ENCODE measurements around the gene MCC.

MCC gene

DNA sequence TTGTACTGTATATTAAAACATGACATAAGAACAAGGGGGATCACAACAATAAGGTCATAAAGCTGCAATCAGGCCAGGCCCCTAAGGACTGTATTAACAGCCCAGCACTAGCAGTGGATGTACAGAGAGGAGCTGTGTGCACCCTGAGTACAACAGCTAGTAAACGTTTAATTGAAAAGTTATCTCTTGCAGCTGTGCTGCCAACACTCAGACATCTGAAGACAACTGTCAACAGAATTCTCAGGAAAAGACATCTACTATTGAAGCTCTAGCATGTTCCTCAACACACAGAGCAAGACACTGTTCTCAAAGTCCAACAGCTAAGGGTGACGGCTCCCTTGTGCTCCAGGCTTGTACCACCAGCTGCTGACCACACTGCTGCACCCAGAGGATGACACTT lies 312.1 kb downstream of the MCC start:
- DNase-seq (ENCODE audit: low spot score) = no peak

DNA sequence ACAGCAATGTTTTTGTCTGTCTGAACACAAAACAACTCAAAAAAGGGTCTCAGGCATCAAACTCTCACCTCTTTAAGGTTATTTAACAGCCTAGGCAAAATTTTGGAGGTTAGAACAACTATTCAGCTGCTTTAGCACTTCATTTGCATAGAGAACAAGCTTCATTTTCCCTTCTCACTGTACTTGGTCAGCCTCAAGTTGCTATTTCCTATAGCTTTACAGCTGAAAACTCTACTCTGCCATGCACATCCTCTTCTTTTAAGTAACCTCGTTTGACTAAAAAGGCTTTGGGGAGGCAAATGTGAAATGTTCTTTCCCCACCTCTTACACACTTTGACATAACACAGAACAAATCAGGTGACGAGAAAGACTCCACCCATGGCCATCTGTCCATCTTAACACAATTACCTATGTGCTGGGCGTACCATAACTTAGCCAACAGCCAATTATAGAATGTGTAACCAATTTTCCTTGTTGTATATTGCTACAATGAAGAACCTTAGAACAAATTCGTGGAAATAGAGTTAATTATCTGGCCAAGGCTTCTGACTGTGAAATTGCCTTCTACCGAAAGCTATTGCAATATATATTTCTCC lies 315.9 kb downstream of the MCC start:
- DNase-seq (ENCODE audit: low spot score) = no peak

DNA sequence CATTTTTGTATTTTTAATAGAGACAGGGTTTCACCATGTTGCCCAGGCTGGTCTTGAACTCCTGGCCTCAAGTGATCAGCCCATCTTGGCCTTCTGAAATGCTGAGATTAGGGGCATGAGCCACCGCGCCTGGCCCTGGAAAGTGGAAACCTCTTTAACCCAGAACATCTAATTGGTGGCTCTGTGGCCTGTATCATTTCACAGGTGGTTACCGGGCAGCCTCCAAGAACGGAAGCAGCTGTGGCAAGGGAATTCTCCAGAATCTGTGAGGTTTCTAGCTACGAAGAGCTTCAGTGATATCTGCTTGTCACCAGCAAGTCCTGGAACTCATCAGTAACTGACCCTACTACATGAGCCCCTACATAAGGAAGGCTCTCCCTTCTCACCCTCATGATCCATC lies 316.7 kb downstream of the MCC start:
- no peak for DNase-seq (ENCODE audit: low spot score)

DNA sequence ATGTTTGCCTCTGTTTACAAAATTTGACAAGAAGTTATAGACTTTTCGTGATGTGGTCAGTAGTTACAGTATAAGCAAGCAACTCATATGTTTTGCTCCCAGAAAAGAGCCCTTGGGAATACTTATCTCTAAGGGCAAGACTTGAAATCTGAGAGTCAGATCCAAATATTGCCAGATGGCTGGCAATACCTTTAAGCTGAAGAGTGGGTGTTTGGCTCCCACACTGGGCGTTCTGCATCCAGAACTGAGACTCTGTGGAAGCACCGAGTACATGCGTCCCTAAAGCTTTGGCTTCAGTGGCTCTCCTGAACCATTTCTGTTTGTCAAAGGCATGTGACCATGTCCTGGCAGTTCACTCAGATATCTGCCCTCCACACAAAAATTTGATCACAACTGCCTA lies 317.5 kb downstream of the MCC start:
- DNase-seq (ENCODE audit: low spot score) = no peak

DNA sequence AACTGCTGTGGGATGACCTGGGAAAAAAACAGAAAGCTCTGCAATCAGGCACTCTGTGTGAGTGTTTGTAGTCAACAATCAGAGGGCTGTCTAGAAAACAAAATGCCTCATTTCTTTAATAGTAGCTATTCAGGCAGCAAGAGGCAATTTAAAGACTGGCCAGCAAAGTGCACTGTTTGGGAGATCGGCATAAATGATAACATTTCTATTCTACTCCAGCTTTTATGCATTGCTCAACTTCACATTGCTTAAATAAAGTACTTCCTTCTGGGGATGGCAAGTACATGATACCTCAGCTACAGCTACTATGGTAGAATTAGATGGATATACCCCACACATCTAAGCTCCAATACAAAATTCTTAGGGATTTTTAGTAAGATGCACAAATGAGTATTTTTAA lies 318.5 kb downstream of the MCC start:
- DNase-seq (ENCODE audit: low spot score) = no peak

DNA sequence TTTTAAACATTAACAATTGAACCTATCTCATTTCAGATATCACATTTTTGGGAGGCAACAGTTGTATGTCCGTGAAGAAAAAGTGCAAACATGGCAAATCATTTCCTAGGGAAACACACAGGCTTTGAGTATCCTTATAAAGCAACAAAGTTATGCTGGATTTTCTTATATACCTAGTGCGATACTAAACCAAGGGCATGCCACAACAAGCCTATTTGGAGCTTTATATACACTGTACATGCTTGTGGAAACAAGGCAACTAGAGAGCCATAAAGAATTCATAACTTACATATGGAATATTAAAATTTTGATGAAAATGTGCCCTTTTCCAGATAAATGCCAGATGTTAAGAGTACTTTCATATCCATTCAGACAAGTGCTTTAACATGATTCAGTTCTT lies 320.3 kb downstream of the MCC start:
- DNase-seq (ENCODE audit: low spot score) = no peak

DNA sequence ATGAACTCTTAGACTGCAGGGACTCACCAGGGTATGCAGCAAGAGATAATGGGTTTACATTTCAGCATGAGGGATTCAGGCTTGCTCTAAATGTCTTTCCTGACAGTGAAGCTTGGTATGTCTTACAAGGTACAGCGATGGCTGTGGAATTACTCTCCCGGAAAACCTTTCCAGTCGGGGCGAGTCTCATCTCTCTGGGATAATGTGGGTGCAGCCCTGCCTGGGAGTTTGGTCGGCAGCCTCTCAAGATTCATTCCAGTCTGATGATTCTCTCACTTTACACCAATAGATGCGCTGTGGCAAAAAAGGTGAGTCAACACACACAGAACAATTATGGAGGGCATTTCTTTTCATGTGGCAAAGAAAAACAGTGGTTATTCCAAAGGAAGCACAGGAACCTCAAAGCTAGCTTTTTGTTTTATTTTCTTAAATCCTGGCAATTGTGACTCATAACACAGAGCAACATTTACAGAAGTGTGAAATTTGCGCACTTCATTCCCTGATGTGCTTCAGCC lies 321.3 kb downstream of the MCC start:
- peak; percentile 76 for DNase-seq (ENCODE audit: low spot score)

DNA sequence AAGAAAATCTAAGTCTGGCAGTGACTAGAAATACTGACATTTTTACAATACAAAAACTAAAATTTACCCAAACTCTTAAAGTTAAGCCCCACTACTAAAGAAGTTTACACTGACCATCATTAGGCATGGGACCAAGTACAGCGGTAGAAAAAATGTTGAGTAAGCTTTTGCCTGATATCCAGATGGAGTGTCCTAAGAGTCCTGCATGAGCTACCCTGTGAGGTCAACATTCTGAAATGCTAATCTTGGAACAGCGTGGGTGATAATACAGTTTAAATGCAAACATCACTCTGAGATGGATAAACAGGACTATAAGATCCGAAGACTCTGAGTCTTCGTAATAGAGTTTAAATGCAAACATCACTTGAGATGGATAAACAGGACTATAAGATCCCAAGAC lies 322.0 kb downstream of the MCC start:
- DNase-seq (ENCODE audit: low spot score) = no peak

DNA sequence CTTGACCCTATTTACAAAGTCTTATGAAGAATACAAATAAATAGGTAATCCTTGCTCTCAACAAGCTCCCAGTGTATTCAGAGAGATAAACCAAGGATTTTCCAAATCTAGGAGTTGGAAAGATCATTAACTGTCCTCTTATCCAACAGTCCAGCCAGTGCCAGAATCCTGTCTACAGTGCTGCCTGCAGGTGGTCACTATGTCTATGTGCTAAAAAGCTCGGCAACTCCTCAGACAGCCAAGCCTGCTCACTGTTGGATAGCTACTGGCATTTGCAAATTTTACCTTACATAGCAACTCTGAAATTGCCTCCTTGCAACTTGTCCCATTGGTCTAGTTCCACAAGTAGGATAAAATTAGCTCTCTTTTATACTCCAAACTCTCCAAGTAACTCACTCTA lies 324.2 kb downstream of the MCC start:
- no peak for DNase-seq (ENCODE audit: low spot score)

DNA sequence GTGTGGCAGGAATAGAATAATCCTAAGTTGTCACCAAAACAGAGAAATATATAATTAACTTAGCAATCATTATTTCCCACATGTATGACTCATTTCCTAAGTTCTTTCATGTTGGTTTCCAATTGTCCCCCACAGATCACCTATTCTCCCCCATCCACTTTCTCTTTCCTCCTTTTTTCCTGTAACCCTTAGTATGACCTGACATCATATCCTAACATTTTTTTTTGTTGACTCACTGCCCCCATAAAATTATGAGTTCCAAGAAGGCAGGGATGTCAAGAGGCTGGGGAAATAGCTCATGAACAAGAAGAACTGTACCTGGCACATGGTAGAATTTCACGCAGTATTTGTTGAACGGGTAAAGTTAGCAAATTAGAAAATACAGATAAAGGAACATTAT lies 324.9 kb downstream of the MCC start:
- DNase-seq (ENCODE audit: low spot score) = peak; percentile 45

DNA sequence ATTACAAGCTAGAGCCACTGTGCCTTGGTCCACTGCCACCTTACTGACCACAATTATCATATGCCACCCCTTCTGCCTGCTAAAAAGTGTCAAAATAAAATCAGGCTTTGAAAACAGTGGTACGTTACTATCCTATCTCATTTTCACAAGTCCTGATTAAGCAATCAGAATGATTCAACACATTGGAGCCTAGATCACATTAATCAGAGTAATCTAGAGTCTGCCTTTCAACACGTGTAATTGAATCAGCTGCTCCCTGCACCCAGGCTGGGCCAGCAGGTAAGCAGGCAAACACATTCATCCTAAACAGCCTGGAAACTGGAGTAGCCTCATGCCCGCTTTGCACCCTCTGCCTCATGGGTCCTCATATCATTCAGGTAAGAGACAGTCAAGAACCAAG lies 325.5 kb downstream of the MCC start:
- DNase-seq (ENCODE audit: low spot score) = no peak

DNA sequence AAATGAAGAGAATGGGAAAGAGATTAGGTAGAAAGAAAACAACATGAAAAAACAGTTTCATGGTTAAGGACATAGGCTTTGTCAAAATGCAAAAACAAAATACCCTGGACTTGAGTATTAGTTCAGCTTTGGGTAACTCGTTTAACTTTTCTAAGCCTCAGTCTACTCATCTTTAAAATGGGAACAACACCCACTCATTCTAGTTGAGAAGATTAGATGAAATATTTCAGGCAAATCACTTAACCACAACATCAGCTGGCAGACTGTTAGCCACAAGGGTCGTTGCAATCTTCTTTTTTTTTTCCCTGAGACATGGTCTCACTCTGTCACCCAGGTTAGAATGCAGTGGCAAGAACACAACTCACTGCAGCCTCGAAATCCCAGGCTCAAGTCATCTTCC lies 326.0 kb downstream of the MCC start:
- no peak for DNase-seq (ENCODE audit: low spot score)

DNA sequence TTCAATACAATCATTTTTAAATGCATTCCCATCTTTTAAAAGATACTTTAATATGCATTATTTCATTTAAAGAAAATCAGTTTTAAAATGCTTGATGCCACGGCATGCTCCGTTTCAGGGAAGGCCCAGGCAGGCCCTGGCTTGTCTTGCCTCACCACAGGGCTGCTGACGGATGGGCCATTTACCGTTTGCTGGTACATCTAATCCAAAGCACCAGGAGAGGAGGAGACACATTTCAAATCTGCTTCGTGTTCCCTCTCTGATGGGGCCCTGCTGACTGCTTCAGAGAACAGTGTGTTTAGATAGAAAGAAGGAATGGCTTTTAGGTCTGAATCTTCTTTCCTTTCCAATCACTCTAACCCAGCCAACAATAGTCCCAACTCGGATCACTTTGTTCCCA lies 326.4 kb downstream of the MCC start:
- no peak for DNase-seq (ENCODE audit: low spot score)

DNA sequence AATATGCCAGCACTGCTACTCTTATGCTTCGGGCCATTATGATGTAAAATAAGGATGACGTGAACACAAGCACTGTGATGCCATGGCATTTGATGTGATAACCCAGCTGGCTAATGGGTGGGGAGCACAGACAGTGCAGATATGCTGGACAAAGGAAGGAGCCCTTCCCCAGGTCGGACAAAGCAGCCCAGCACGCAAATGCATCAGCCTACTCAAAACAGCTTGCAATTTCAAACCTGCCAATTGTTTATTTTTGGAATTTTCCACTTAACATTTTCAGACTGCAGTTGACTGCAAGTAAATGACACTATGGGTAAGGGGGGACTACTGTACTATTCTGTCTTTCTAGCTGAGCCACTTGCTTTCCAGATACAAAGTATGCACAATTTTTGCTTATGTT lies 330.4 kb downstream of the MCC start:
- no peak for DNase-seq (ENCODE audit: low spot score)

DNA sequence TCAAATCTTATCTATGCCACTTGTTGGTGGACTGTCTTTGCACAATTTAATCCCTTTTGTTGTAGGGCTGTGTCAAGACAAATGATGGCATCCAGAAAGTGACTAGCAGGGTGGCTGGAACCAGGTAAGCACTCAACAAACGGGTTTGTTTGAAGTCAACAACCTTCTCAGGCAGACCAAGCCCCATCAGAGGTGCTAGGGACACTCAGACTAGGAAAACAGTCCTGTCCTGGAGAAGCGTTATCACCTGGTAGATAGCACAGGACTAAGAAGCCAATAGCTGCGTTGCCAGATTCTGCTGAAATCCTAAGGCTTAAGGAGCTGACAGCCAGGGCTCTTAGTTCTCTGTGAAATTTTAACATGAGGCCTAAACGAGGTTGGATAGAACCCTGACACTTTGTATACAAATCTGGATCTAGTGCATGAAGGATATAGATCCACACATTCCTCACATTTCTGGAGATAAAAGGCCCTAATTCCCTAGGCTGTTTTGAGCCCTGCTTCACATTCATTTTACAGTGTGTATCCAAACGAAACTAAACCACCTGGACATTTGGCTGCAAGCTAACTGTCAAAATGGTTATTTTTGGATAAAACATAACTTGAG lies 331.9 kb downstream of the MCC start:
- DNase-seq (ENCODE audit: low spot score) = no peak

DNA sequence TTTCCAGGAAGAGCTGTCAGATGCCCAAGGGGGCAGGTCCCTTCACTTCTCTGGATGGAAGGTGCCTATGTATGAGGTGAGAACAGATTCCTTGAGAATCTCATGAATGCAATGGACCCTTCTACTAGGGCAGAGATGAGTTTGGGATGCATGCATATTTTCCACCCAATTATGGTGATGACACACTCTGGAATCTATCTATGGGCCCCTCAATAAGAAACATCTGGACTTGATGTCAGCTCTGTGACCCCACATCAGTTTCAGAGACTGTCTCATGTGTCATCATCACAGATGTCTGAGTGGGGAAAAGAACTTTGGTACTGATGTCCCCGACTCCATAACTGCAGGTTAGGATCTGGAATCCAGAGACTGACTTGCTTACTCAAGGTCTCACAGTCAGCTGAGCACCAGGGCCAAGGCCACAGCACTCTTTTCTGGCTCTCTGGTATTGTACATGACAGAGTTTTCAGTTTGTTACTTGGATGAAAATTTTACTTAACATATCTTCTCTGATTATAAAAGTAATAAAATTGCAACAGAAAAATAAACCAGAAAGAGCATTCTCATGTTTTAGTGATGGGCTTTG lies 334.6 kb downstream of the MCC start:
- no peak for DNase-seq (ENCODE audit: low spot score)

DNA sequence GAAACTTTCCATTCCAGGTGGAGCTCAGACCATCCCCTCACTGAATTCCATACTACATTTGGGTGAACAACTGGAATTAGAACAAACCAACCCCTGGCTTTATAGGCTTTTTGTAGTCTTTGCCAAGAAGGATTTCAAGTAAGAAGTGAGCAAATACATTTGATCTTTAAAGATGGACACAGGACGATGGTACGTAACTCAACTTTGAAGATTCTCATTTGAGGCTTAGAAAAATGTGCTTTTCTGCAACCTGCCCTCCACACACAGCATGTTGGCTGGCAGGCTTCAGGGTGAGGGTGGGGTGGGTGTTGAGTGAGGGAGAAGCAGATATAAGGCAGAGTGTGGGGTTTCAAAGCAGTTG lies 335.9 kb downstream of the MCC start:
- no peak for DNase-seq (ENCODE audit: low spot score)

DNA sequence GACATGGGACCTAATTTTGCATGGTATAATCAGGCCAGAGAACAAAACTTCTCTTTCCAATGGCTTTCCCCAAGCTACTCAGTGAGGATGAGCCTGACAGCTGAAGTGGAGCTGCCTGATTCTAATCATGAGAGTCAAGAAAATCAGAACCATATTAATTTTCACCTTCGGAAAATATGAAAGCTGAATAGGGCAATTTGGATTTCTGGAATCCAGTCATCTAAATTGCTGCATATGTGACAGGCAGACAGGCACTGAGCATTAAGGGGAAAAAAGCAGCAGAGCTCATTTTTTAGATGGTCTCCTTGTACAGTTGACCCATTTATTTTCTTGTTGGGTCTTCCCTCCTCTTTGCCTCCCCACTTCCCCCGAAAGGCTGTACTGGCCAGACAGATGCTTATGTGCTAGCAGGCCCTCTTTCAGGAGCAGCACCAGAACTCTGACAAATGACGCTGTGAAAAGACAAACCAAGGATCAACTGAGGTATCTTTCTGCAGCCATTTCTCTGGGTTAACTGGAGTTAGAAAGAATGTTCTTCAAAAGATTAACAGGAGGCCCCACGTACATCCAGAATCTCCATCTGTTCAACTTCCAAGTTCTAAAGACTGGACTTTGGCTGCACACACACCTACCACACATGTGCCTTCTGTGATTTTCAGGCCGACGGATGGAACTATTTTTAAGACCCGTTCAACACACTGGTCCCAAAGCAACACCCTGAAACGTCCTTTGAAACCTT lies 336.4 kb downstream of the MCC start:
- no peak for DNase-seq (ENCODE audit: low spot score)

DNA sequence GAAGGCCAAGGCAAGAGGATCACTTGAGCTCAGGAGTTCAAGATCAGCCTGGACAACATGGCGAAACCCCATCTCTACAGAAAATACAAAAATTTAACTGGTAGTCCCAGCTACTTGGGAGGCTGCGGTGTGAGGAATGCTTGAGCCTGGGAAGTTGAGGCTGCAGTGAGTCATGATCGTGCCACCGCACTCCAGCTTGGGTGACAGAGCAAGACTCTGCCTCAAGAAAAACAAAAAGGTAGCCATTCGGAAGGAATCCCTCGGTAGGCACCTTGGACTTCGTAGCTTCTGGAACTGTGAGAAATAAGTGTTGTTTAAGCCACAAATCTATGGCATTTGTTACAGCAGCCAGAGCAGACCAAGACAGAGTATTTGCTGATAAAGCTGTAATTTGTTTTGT lies 337.4 kb downstream of the MCC start:
- DNase-seq (ENCODE audit: low spot score) = no peak

DNA sequence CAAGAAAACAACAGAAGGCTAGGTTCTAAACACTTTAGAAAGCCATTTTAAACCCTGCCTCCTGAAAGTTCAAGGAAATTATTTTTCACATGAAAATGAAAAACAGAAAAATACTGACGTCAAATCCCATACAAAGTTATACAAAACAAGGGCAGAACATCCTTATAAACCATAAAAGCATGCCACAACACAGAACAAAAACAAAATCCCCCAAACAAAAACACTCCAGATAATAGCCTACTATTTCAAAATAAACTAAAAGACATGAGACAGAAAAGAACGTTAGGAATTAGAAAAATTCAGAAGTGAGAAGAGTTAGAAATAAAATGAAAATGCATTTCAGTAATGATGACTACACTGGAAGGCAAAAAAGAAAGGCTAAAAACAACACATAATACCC lies 338.0 kb downstream of the MCC start:
- DNase-seq (ENCODE audit: low spot score) = no peak

DNA sequence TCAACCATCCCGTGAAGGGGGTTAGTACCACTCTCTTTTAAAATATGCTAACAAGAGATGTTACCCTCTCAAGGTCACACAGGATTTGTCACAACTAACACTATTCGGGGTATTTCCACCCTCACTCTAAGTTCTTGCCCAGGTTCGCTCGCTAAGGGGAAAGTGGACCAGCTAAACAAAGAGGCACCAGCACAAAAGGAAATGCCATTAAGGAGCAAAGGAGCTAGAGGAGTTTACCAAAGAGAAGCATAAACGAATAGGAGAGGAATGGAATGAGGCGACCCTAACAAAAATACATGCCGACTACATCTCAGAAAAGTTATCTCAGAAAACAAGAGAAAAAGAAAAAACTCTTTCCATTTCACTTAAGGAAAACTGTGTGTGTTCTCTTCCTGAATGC lies 340.7 kb downstream of the MCC start:
- no peak for DNase-seq (ENCODE audit: low spot score)

DNA sequence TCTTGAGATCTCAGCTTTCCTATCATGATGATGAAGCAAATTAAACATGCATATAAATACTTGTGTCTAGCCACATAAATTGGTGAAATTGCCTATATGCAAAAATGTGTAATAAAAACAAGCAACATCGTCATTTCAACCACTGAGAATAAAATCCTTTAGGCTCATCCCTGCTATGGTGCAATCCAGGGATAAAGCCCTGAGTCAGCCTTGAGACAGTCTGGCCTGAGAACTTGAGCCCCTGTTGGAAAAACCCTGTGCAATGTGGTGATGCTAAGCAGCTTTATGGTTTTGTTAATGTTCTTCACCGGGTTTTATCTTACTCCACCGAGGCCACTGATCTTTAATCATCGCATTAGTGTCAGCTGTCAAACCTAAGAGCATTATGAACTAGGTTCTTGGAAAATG lies 341.1 kb downstream of the MCC start:
- DNase-seq (ENCODE audit: low spot score) = no peak

DNA sequence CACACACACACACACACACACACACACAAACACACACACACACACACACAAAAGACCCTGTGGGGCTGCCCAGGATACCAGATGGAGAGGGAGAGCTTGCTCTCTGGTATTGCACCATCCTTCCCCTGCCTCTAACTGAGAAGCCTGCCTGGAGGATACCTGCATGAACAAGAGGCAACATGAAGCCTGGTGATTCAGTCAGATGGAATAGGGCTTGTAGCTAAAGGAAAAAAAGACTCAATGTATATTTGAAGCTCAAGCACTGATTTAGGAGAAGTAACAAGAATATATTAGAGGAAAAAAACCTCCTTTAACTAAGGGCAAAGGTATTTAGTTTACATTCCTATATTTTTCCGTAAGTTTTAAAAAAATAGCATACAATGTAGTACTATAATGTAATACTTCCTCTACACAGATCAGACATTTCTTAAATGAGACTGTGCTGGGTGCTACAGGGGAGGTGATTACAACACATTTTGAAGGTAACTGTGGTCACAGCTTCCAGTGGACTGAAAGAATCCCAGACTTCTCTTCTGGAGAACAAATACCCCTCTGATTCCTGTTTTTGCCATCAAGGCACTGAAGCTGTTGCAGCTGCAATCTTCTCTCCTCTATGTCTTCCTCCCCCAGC lies 342.4 kb downstream of the MCC start:
- DNase-seq (ENCODE audit: low spot score) = no peak
